Neural cell (in vitro differentiated cells): ENCODE measurements around the gene BRI3BP. TPM values are rescaled to one million over a fixed set of nuclear protein-coding genes. Genes with fewer than 3 reads are reported as not detected.

ENCODE experiments used
- H2AFZ ChIP-seq: fragments of 200-600, 300-800 bp; sonication (generic), shearing (Covaris generic); 2 replicates; pipeline ENCODE4 v1.6.0; 2014; ENCODE audit warnings: low read depth, mild to moderate bottlenecking, antibody characterized with exemption, low read length, moderate library complexity
- H3F3A ChIP-seq: fragments of 200-600 bp; shearing (Covaris generic); 2 replicates; pipeline ENCODE4 v1.6.1; 2016; ENCODE audit warnings: mild to moderate bottlenecking, moderate library complexity, mixed read lengths, antibody characterized with exemption, low read length; ENCODE audit not compliant: insufficient read depth, poor library complexity, severe bottlenecking
- H3K27ac ChIP-seq: fragments of 200-600, 300-800 bp; sonication (generic), shearing (Covaris generic); 2 replicates; pipeline ENCODE4 v1.5.1; 2014; ENCODE audit warnings: mild to moderate bottlenecking, low read length, moderate library complexity
- H3K27me3 ChIP-seq: fragments of 300-800, 200-600 bp; sonication (generic), shearing (Covaris generic); 2 replicates; pipeline ENCODE4 v1.6.0; 2014; ENCODE audit warnings: mild to moderate bottlenecking, low read depth, low read length, moderate library complexity; ENCODE audit not compliant: insufficient read depth
- H3K36me3 ChIP-seq: fragments of 300-800, 200-600 bp; sonication (generic), shearing (Covaris generic); 2 replicates; pipeline ENCODE4 v1.5.1; 2014; ENCODE audit warnings: mild to moderate bottlenecking, antibody characterized with exemption, low read length, moderate library complexity; ENCODE audit not compliant: insufficient read depth
- H3K4me2 ChIP-seq: fragments of 300-800, 200-600 bp; sonication (generic), shearing (Covaris generic); 2 replicates; pipeline ENCODE4 v1.6.0; 2014; ENCODE audit warnings: mild to moderate bottlenecking, low read length
- H3K4me3 ChIP-seq: fragments of 300-800, 200-600 bp; sonication (generic), shearing (Covaris generic); 2 replicates; pipeline ENCODE4 v1.5.1; 2014; ENCODE audit warnings: mild to moderate bottlenecking, low read length, moderate library complexity
- H3K79me2 ChIP-seq: fragments of 200-600 bp; shearing (Covaris generic); replicated peaks from 2 replicates; pipeline ENCODE4 v1.6.0; 2014; ENCODE audit warnings: mild to moderate bottlenecking, low read length, moderate library complexity; ENCODE audit not compliant: insufficient read depth
- H3K9ac ChIP-seq: fragments of 300-800, 200-600 bp; sonication (generic), shearing (Covaris generic); 2 replicates; pipeline ENCODE4 v1.6.1; 2016; ENCODE audit warnings: mild to moderate bottlenecking, low read length, mixed read lengths
- H3K9me2 ChIP-seq: fragments of 200-600 bp; shearing (Covaris generic); 2 replicates; pipeline ENCODE4 v1.6.1; 2016; ENCODE audit warnings: mild to moderate bottlenecking, low read length, mixed read lengths; ENCODE audit not compliant: insufficient read depth
- H3K9me3 ChIP-seq: fragments of 200-600, 300-800 bp; sonication (generic), shearing (Covaris generic); 2 replicates; pipeline ENCODE4 v1.6.1; 2016; ENCODE audit warnings: mild to moderate bottlenecking, mixed run types, low read length, moderate library complexity, mixed read lengths
- H4K20me1 ChIP-seq: fragments of 200-600 bp; shearing (Covaris generic); 2 replicates; pipeline ENCODE4 v1.6.1; 2016; ENCODE audit warnings: mild to moderate bottlenecking, mixed run types; ENCODE audit not compliant: insufficient read depth
- EP300 ChIP-seq: fragments of 450-650 bp; conservative IDR thresholded peaks from 2 replicates; pipeline ENCODE4 v1.6.1; 2014; ENCODE audit warnings: antibody characterized with exemption, mild to moderate bottlenecking, moderate library complexity; ENCODE audit not compliant: poor library complexity, severe bottlenecking
- EZH2 ChIP-seq: fragments of 200-600, 300-800 bp; shearing (Covaris generic), sonication (generic); IDR thresholded peaks from 2 replicates; pipeline ENCODE4 v1.6.1; 2014; ENCODE audit warnings: antibody characterized with exemption, low read length, borderline replicate concordance, mild to moderate bottlenecking; ENCODE audit not compliant: insufficient read depth, poor library complexity, severe bottlenecking
- MXI1 ChIP-seq: fragments of 450-650 bp; conservative IDR thresholded peaks from 2 replicates; pipeline ENCODE4 v1.6.1; 2014; ENCODE audit warnings: antibody characterized with exemption, mild to moderate bottlenecking; ENCODE audit not compliant: poor library complexity, severe bottlenecking
- POLR2AphosphoS5 ChIP-seq: IDR thresholded peaks from 2 replicates; pipeline ENCODE4 v1.6.1; 2012
- RAD21 ChIP-seq: fragments of 450-650 bp; conservative IDR thresholded peaks from 2 replicates; pipeline ENCODE4 v1.6.1; 2014; ENCODE audit warnings: antibody characterized with exemption, mild to moderate bottlenecking, moderate library complexity
- SMC3 ChIP-seq: fragments of 450-650 bp; conservative IDR thresholded peaks from 2 replicates; pipeline ENCODE4 v1.6.1; 2014; ENCODE audit warnings: antibody characterized with exemption, mild to moderate bottlenecking, moderate library complexity; ENCODE audit not compliant: poor library complexity
- TAF1 ChIP-seq: IDR thresholded peaks from 2 replicates; pipeline ENCODE4 v1.6.1; 2012; ENCODE audit warnings: low read depth
- polyA plus RNA-seq: library from polyadenylated mRNA; depleted of rRNA; stranded (reverse); fragments of >200 nt; gene quantifications from 2 replicates; pipeline ENCODE4 v1.2.3, GENCODE V29; 2014
- TF ChIP-seq, protein P1 (sequence below): fragments of 450-650 bp; IDR thresholded peaks from 2 replicates; pipeline ENCODE4 v1.5.1; 2014; ENCODE audit warnings: antibody characterized with exemption, mild to moderate bottlenecking, moderate library complexity; ENCODE audit not compliant: poor library complexity, severe bottlenecking
- TF ChIP-seq, protein P2 (sequence below): IDR thresholded peaks from 2 replicates; pipeline ENCODE4 v1.6.1; 2012; ENCODE audit warnings: borderline replicate concordance

BRI3BP gene
- polyA plus RNA-seq, 1 donor from 2014 or later, result 11.0 TPM

DNA sequence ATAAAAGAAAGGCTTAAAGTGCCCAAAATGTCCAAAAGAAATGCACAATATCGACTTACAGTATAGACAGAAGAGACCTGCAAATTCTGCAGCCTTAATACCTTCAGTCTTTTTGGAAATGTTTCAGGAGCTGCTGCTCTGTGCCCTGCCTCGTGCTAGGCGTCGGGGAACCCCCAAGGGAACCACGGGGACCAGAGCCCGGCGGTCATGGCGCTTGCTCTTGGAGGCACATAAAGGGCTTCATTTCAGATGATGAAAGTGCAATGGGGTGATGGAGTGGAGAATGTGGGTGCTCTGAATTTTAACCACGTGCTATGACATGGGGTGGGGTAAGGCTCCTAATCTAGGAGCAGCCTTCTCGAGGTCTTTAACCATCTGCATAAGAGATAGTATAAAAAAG lies 57.0 kb downstream of the BRI3BP start:
- H3K27me3 ChIP-seq, result no peaks in the 10 kb centered on the region
- H3K9ac ChIP-seq, result no peak overlapping the region
- no peaks in the 10 kb centered on the region for H4K20me1 ChIP-seq
- no peaks in the 10 kb centered on the region for H3K79me2 ChIP-seq
- H3K4me3 ChIP-seq, result no peak overlapping the region
- H3K9me2 ChIP-seq, result no peaks in the 10 kb centered on the region
- no peak overlapping the region for H2AFZ ChIP-seq
- H3K36me3 ChIP-seq, result no peaks in the 10 kb centered on the region
- no peak overlapping the region for H3K4me2 ChIP-seq
- no peak for TF ChIP-seq RAD21
- no peak for TF ChIP-seq SMC3
- no peaks in the 10 kb centered on the region for H3K9me3 ChIP-seq
- no peaks in the 10 kb centered on the region for H3F3A ChIP-seq
- H3K27ac ChIP-seq, result no peak overlapping the region

DNA sequence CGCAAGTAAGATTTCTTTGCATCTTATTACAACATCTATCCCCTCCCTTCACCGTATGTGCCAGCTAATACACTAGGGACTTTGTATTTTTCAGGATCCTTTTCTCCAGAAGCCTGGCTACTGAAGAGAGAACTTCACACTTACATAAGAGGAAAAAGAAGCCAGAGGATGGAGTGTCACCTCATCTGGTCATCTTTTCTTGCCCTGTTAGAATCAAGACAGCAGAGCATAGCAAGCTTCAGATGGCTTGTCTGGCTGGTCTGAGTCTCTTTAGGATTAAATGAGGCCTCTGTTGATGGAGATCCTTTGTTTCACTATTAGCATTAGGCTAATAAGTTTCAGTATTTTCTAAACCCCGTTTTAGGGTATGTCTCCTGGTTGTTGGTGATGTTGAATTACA lies 57.4 kb downstream of the BRI3BP start:
- Histone ChIP-seq H3K4me2 (no peak overlapping the region), H2AFZ (no peak overlapping the region), H3K27me3 (no peaks in the 10 kb centered on the region), H3K27ac (no peak overlapping the region), H3K79me2 (no peaks in the 10 kb centered on the region), H3K36me3 (no peaks in the 10 kb centered on the region), H3K9me2 (no peaks in the 10 kb centered on the region), H3K9me3 (no peaks in the 10 kb centered on the region), H3K4me3 (no peak overlapping the region), H3K9ac (no peak overlapping the region), H4K20me1 (no peaks in the 10 kb centered on the region), H3F3A (no peaks in the 10 kb centered on the region)
- no peak for TF ChIP-seq SMC3

DNA sequence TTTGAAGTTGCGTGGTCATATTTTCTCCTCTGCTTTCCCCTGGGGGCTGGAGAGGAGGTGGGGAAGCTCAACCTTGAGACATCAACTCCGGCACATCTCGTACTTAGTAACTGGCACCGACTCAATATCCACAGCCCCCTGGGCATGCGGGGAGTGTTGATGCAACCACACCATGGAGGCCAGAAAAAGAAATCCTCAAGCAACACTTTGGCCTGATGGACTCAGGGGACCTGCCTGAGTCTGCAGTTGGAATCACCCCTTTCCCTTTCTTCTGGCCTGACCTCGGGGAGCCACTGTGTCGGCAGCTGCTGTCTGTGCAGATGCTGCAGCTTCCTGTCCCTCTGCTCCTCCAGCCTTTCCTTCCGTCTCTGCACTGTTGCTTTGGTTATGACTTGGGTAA lies 60.4 kb downstream of the BRI3BP start:
- Histone ChIP-seq H3K36me3 (no peaks in the 10 kb centered on the region), H2AFZ (no peak overlapping the region), H3K9me2 (no peaks in the 10 kb centered on the region), H3F3A (no peaks in the 10 kb centered on the region), H3K9ac (no peak overlapping the region), H3K9me3 (no peaks in the 10 kb centered on the region), H3K4me3 (no peak overlapping the region), H3K27me3 (no peaks in the 10 kb centered on the region), H3K79me2 (no peaks in the 10 kb centered on the region), H3K27ac (no peak overlapping the region), H4K20me1 (no peaks in the 10 kb centered on the region), H3K4me2 (no peak overlapping the region)
- TF ChIP-seq RAD21, result no peak
- no peak for TF ChIP-seq MXI1
- TF ChIP-seq, protein P1, sequence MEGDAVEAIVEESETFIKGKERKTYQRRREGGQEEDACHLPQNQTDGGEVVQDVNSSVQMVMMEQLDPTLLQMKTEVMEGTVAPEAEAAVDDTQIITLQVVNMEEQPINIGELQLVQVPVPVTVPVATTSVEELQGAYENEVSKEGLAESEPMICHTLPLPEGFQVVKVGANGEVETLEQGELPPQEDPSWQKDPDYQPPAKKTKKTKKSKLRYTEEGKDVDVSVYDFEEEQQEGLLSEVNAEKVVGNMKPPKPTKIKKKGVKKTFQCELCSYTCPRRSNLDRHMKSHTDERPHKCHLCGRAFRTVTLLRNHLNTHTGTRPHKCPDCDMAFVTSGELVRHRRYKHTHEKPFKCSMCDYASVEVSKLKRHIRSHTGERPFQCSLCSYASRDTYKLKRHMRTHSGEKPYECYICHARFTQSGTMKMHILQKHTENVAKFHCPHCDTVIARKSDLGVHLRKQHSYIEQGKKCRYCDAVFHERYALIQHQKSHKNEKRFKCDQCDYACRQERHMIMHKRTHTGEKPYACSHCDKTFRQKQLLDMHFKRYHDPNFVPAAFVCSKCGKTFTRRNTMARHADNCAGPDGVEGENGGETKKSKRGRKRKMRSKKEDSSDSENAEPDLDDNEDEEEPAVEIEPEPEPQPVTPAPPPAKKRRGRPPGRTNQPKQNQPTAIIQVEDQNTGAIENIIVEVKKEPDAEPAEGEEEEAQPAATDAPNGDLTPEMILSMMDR, result no peak
- TF ChIP-seq EZH2, result no peak
- no peak for TF ChIP-seq POLR2AphosphoS5
- no peak for TF ChIP-seq EP300
- TF ChIP-seq SMC3, result no peak
- TF ChIP-seq TAF1, result no peak
- TF ChIP-seq, protein P2, sequence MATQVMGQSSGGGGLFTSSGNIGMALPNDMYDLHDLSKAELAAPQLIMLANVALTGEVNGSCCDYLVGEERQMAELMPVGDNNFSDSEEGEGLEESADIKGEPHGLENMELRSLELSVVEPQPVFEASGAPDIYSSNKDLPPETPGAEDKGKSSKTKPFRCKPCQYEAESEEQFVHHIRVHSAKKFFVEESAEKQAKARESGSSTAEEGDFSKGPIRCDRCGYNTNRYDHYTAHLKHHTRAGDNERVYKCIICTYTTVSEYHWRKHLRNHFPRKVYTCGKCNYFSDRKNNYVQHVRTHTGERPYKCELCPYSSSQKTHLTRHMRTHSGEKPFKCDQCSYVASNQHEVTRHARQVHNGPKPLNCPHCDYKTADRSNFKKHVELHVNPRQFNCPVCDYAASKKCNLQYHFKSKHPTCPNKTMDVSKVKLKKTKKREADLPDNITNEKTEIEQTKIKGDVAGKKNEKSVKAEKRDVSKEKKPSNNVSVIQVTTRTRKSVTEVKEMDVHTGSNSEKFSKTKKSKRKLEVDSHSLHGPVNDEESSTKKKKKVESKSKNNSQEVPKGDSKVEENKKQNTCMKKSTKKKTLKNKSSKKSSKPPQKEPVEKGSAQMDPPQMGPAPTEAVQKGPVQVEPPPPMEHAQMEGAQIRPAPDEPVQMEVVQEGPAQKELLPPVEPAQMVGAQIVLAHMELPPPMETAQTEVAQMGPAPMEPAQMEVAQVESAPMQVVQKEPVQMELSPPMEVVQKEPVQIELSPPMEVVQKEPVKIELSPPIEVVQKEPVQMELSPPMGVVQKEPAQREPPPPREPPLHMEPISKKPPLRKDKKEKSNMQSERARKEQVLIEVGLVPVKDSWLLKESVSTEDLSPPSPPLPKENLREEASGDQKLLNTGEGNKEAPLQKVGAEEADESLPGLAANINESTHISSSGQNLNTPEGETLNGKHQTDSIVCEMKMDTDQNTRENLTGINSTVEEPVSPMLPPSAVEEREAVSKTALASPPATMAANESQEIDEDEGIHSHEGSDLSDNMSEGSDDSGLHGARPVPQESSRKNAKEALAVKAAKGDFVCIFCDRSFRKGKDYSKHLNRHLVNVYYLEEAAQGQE, result no peak
